ENCODE data around the gene ZNF668.

GRCh38 chr16:31042866-31043265 is 31.2 kb downstream of the ZNF668 start:
- TF ChIP-seq POLR2A (IDR thresholded peaks at IDR 0.05) (no peak), POLR2AphosphoS5 (IDR thresholded peaks at IDR 0.05; ENCODE audit: insufficient read depth in 1 of 2, low read depth in 1 of 2) (no peak)
- TF ChIP-seq, protein P1, sequence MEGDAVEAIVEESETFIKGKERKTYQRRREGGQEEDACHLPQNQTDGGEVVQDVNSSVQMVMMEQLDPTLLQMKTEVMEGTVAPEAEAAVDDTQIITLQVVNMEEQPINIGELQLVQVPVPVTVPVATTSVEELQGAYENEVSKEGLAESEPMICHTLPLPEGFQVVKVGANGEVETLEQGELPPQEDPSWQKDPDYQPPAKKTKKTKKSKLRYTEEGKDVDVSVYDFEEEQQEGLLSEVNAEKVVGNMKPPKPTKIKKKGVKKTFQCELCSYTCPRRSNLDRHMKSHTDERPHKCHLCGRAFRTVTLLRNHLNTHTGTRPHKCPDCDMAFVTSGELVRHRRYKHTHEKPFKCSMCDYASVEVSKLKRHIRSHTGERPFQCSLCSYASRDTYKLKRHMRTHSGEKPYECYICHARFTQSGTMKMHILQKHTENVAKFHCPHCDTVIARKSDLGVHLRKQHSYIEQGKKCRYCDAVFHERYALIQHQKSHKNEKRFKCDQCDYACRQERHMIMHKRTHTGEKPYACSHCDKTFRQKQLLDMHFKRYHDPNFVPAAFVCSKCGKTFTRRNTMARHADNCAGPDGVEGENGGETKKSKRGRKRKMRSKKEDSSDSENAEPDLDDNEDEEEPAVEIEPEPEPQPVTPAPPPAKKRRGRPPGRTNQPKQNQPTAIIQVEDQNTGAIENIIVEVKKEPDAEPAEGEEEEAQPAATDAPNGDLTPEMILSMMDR (IDR thresholded peaks at IDR 0.05): no peak
